Kidney glomerular epithelial cell (primary cell): ENCODE results near the gene TRIM17.
"Not testable (repeated sequence)": the region's sequence is repeated elsewhere in the genome, so short reads cannot be mapped to it uniquely, and the experiment has no call there.

Experiments used
- DNase-seq: peaks from one replicate; lab custom pipeline; 2025; lab: John Stamatoyannopoulos, UW

The TRIM17 gene

GRCh38 chr1:228448372-228448771 lies 31.7 kb upstream of the TRIM17 start:
- no peak for DNase-seq

DNA sequence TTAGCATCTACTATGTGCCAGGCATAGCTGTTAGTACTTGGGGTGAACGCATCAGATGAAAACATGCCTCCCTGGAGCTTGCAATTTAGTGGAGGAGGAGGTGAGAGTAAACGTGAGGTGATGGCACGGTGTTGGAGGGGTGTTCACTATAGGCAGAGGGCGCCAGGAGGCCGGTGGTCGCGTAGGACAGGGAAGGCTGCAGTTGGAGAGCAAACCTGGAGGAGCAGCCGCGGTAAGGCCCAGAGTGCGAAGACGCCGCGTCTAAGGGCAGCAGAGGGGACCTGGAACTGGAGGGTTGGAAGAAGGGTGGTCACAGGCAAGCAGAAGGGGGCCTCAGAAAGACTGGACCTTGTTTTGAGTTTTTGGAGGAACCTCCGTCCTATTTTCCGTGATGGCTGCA lies 30.2 kb upstream of the TRIM17 start:
- DNase-seq, result no peak

GRCh38 chr1:228445843-228446650 lies 29.4 kb upstream of the TRIM17 start:
- DNase-seq, result no peak

DNA sequence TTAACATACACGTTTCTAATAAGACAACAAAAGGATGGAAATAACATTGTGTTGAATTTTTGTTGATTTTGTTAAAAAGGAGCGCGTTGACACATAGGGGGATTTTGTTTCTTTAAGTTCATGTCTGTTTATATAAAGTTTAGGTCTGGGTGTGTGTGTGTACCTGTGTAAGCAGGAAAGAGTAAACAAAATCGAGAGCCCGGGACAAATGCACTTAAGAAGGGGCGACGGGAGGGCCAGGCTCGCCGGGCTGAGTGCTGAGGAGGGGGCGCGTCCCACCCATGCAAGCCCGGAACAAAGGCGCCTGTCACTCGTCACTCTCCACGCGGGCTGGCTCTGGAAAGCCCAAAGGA lies 28.8 kb upstream of the TRIM17 start:
- DNase-seq, result no peak

GRCh38 chr1:228443395-228443794 lies 26.7 kb upstream of the TRIM17 start:
- DNase-seq, result no peak

DNA sequence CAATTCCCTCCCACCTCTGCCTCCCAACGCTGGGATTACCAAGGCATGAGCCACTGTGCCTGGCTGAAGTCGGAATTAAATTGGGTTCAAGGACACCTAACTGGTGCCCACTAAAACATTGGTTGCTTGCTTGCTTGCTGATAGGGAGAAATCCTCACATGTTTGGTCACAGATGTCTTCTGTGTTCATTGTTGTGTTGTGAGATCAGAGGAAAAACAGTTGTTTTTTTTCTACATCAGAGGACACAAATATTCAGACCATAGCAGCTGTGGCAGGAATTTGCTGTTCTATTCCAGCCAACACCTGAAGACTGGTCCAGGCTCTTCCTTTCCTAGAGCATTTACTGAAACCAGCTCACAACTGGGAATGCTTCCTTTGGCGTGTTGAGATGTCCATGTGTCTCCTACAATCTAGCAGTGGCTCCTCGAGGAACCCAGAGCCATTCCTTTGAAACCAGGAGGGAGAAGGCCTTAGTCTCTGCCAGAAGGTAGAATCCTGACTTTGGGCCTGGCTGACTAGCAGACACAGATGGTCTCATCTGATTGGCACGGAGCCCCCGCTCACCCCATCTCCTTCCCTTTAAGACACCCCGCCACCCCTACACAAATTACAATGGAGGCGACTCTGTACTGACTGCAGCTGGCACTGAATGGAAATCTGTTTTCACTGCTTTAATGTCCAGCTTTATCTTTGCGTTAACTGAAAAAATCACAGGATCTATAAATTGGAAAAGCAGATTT lies 24.3 kb upstream of the TRIM17 start:
- DNase-seq, result no peak

DNA sequence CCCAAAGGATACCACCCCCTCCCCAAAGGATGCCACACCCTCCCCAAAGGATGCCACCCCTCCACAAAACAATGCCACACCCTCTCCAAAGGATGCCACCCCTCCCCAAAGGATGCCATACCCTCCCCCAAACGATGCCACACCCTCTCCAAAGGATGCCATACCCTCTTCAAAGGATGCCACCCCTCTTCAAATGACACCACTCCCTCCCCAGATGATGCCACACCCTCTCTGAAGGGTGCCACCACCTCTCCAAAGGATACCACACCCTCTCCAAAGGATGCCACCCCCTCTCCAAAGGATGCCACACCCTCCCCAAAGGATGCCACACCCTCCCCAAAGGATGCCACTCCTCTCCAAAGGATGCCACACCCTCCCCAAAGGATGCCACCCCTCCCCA lies 21.6 kb upstream of the TRIM17 start:
- no peak for DNase-seq

GRCh38 chr1:228437424-228437962 lies 20.8 kb upstream of the TRIM17 start:
- DNase-seq, result no peak

DNA sequence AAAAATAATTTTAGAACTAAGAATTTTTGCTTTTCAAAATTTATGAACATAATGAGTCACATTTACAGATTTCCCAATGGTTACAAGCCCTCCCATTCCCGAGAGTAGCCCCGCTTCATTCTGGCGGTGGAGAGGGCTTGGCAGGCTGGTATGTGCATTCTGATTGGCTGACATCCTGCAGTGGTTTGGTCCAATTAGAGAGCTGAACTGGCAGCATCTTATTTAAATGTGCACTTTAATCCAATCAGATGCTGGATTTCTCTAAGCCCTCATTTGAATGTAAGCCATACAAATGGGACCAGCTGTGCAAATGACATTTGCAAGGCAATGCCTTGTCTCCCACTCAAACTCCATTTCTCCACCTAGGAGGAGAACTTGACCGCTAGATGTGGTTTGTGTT lies 18.0 kb upstream of the TRIM17 start:
- no peak for DNase-seq

DNA sequence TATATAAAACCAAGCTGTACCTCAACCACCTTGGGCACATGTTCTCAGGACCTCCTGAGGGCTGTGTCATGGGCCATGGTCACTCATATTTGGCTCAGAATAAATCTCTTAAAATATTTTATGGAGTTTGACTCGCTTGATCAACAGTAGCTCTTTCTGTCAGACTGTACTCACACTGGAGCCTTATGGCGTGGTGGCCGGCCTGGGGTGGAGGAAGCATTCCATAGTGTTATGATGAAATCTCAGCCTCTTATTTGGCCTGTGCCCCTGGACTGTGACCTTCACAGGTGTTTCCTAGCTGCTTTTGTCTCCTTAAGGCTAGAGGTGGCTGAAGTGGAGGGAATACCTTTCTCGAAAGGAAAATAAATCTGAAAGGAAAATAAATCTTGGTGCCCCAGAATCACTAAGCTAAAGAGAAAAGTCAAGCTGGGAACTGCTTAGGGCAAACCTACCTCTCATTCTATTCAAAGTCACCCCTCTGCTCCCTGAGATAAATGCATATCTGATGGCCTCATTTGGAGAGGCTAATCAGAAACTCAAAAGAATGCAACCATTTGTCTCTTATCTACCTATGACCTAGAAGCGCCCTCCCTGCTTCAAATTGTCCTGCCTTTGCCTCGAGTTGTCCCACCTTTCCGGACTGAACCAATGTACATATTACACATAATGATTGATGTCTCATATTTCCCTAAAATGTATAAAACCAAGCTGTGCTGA lies 16.8 kb upstream of the TRIM17 start:
- DNase-seq, result not testable (repeated sequence)

- no peak for DNase-seq
Measured at GRCh38 chr1:228430243-228430642, 13.6 kb upstream of the TRIM17 start.

DNA sequence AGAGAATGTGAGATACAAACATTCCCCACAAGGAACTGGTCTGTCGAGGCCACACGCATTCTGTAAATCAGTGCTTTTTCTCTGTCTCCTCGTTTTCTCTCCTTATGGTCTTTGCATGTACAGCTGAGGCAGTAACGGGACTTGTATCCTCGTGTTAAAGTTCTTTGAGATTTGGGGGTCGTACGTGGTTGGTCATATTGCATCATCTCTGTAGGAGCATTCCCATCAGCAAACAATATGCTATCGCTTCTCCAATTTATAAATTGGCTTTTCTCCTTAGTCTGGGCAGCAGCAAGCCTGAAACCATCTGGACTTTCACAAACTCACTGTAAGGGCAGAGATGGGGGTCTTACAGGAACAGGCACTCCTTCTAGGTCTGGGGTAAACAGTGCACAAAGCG lies 13.0 kb upstream of the TRIM17 start:
- DNase-seq, result no peak

GRCh38 chr1:228429007-228429406 lies 12.3 kb upstream of the TRIM17 start:
- DNase-seq, result no peak

GRCh38 chr1:228428412-228428811 lies 11.8 kb upstream of the TRIM17 start:
- DNase-seq, result no peak

DNA sequence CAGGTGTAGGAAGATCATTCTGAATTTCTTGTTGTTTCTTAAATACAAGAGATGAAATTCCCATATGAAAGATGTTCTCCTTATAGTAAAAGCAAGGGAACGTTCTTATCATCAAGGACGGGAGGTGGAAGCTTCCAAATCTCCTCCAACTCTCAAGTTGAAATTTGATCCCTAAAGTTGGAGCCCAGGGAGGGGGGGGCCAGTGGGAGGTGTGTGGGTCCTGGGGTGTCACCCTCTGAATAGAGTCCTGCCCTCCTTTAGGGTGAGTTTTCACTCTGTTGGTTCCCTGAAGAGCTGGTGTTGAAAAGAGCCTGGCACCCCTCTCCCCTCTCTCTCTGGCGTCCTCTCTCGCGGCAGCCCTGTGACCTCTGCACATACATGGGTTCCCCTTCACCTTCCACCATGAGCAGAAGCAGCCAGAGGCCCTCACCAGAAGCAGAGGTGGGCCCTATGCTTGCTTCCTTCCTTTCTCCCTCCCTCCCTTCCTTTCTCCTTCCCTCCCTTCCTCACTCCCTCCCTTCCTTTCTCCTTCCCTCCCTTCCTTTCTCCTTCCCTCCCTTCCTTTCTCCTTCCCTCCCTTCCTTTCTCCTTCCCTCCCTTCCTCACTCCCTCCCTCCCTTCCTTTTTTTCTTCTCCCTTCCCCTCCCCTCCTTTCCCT lies 10.0 kb upstream of the TRIM17 start:
- DNase-seq, result no peak

GRCh38 chr1:228424685-228425660 lies 8.3 kb upstream of the TRIM17 start:
- no peak for DNase-seq

GRCh38 chr1:228423404-228424053 lies 6.9 kb upstream of the TRIM17 start:
- DNase-seq, result no peak

- DNase-seq, result no peak
Measured at GRCh38 chr1:228420968-228421826, 4.5 kb upstream of the TRIM17 start.

DNA sequence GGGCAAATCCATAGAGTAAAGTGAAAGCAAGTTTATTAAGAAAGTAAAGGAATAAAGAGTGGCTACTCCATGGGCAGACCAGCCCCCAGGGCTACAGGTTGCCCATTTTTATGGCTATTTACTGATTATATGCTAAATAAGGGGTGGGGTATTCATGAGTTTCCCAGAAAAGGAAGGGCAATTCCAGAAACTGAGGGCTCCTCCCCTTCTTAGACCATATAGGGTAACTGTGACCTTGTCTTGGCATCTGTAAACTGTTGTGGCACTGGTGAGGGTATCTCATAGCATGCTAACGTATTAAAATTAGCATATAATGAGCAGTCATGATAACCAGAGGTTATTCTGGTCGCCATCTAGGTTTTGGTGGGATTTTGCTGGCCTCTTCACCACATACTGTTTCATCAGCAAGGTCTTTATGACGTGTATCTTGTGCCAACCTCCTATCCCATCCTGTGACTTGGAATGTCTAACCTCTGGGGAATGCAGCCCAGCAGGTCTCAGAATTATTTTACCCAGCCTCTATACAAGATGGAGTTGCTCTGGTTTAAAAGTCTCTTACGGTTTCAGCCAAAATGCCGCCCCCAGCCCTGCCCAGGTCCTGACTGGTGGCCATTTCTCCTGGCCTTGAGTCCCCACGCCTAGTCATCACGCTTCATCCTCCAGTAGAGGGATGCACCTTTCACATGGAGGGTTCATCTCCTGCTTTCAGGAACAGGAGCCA lies 982 bp upstream of the TRIM17 start:
- no peak for DNase-seq
